ENCODE measurements around the gene HARBI1. TPM values are rescaled to one million over a fixed set of nuclear protein-coding genes. Genes with fewer than 3 reads are reported as not detected.
A peak's percentile ranks its signal among the peaks of the same experiment; 100 is the strongest.
"Not testable (repeated sequence)": the region's sequence is repeated elsewhere in the genome, so short reads cannot be mapped to it uniquely, and the experiment has no call there.

HARBI1 gene
- total RNA-seq, 1 donor from 2014 or later = 8.0 TPM

DNA sequence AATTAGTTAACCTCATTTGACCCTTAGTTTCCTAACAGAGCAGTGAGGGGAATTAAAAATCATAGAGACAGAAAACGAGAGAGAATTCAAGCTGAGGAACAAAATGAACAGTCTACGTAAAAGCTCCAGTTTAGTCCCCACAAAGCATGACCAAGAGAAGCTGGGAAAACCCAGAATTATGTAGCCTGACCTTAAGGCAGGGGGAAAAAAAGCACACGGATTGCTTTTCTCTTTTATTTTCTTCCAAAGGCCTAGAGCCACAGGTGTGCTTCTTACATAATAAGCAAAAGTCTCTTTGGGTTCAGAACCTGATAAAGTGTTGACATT lies 22.7 kb downstream of the HARBI1 start:
- no peak for DNase-seq (ENCODE audit: low read depth, low spot score)
- Mint-ChIP-seq H3K4me3 (peak overlapping the region; percentile 99), H3K27me3 (ENCODE audit: low read depth) (no peaks in the 10 kb centered on the region), H3K9me3 (no peaks in the 10 kb centered on the region), H3K4me1 (peaks cover 30% of the 10 kb centered on the region), H3K27ac (ENCODE audit: unreplicated experiment) (peak overlapping the region; percentile 79), H3K36me3 (ENCODE audit: low read depth) (no peaks in the 10 kb centered on the region)
- TF ChIP-seq, protein P1, sequence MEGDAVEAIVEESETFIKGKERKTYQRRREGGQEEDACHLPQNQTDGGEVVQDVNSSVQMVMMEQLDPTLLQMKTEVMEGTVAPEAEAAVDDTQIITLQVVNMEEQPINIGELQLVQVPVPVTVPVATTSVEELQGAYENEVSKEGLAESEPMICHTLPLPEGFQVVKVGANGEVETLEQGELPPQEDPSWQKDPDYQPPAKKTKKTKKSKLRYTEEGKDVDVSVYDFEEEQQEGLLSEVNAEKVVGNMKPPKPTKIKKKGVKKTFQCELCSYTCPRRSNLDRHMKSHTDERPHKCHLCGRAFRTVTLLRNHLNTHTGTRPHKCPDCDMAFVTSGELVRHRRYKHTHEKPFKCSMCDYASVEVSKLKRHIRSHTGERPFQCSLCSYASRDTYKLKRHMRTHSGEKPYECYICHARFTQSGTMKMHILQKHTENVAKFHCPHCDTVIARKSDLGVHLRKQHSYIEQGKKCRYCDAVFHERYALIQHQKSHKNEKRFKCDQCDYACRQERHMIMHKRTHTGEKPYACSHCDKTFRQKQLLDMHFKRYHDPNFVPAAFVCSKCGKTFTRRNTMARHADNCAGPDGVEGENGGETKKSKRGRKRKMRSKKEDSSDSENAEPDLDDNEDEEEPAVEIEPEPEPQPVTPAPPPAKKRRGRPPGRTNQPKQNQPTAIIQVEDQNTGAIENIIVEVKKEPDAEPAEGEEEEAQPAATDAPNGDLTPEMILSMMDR (conservative IDR thresholded peaks at IDR 0.05) = no peak

GRCh38 chr11:46593550-46594373 lies 23.3 kb downstream of the HARBI1 start, which contains the start of gene AMBRA1:
AMBRA1 (minus strand) TSS chr11:46594023; CDS start chr11:46548380, 45,643 bp downstream.
- H3K27me3 Mint-ChIP-seq (ENCODE audit: low read depth) = no peaks in the 10 kb centered on the region
- peaks cover 36% of the 10 kb centered on the region for H3K4me1 Mint-ChIP-seq
- H3K36me3 Mint-ChIP-seq (ENCODE audit: low read depth) = no peaks in the 10 kb centered on the region
- TF ChIP-seq, protein P1 (conservative IDR thresholded peaks at IDR 0.05) = no peak
- H3K27ac Mint-ChIP-seq (ENCODE audit: unreplicated experiment) = peak within 1 kb of the TSS; percentile 95
- DNase-seq (ENCODE audit: low read depth, low spot score) = peak; percentile 80
- H3K9me3 Mint-ChIP-seq = no peaks in the 10 kb centered on the region
- peak within 1 kb of the TSS; percentile 99 for H3K4me3 Mint-ChIP-seq

- H3K27me3 Mint-ChIP-seq (ENCODE audit: low read depth) = no peaks in the 10 kb centered on the region
- peak overlapping the region; percentile 62 for H3K4me3 Mint-ChIP-seq
- H3K4me1 Mint-ChIP-seq = peaks cover 36% of the 10 kb centered on the region
- H3K9me3 Mint-ChIP-seq = no peaks in the 10 kb centered on the region
- no peak overlapping the region for H3K27ac Mint-ChIP-seq (ENCODE audit: unreplicated experiment)
- DNase-seq (ENCODE audit: low read depth, low spot score) = no peak
- H3K36me3 Mint-ChIP-seq (ENCODE audit: low read depth) = no peaks in the 10 kb centered on the region
- TF ChIP-seq, protein P1 (conservative IDR thresholded peaks at IDR 0.05) = no peak
Observed at GRCh38 chr11:46590740-46591605, 26.1 kb downstream of the HARBI1 start.

GRCh38 chr11:46588915-46589314 lies 28.1 kb downstream of the HARBI1 start:
- Mint-ChIP-seq H3K27me3 (ENCODE audit: low read depth) (no peaks in the 10 kb centered on the region), H3K36me3 (ENCODE audit: low read depth) (no peaks in the 10 kb centered on the region), H3K27ac (ENCODE audit: unreplicated experiment) (no peak overlapping the region), H3K4me3 (peak overlapping the region; percentile 32), H3K4me1 (peaks cover 31% of the 10 kb centered on the region), H3K9me3 (no peaks in the 10 kb centered on the region)
- no peak for DNase-seq (ENCODE audit: low read depth, low spot score)
- TF ChIP-seq, protein P1 (conservative IDR thresholded peaks at IDR 0.05) = no peak

DNA sequence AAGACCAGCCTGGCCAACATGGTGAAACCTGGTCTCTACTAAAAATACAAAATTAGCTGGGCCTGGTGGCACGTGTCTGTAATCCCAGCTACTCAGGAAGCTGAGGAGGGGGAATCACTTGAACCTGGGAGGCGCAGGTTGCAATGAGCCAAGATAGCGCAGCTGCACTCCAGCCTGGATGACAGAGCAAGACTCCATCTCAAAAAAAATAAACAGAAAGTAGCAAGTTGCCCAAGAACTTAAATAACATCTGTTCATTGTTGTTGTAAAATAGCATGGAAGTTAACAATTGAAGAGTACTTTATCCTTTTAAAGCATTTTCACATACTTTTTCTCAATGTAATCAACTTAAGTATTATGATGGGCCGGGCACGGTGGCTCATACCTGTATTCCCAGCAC lies 28.9 kb downstream of the HARBI1 start:
- DNase-seq (ENCODE audit: low read depth, low spot score) = no peak
- no peak overlapping the region for H3K27ac Mint-ChIP-seq (ENCODE audit: unreplicated experiment)
- no peak overlapping the region for H3K4me3 Mint-ChIP-seq
- TF ChIP-seq, protein P1 (conservative IDR thresholded peaks at IDR 0.05) = no peak
- no peaks in the 10 kb centered on the region for H3K27me3 Mint-ChIP-seq (ENCODE audit: low read depth)
- no peaks in the 10 kb centered on the region for H3K36me3 Mint-ChIP-seq (ENCODE audit: low read depth)
- no peaks in the 10 kb centered on the region for H3K9me3 Mint-ChIP-seq
- peaks cover 26% of the 10 kb centered on the region for H3K4me1 Mint-ChIP-seq

DNA sequence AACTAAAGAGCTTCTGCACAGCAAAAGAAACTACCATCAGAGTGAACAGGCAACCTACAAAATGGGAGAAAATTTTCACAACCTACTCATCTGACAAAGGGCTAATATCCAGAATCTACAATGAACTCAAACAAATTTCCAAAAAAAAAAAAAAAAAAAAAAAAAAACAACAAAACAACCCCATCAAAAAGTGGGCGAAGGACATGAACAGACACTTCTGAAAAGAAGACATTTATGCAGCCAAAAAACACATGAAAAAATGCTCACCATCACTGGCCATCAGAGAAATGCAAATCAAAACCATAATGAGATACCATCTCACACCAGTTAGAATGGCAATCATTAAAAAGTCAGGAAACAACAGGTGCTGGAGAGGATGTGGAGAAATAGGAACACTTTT lies 33.5 kb downstream of the HARBI1 start:
- H3K27ac Mint-ChIP-seq (ENCODE audit: unreplicated experiment); H3K36me3 Mint-ChIP-seq (ENCODE audit: low read depth); H3K27me3 Mint-ChIP-seq (ENCODE audit: low read depth); DNase-seq (ENCODE audit: low read depth, low spot score); H3K4me3 Mint-ChIP-seq; H3K4me1 Mint-ChIP-seq; H3K9me3 Mint-ChIP-seq: not testable (repeated sequence)

Data from neural crest cell (in vitro differentiated cells).